IgD-negative memory B cell (primary cell): ENCODE measurements around the gene PRDM7. TPM values are rescaled to one million over a fixed set of nuclear protein-coding genes. Genes with fewer than 3 reads are reported as not detected.

Source experiments
- polyA plus RNA-seq: library from polyadenylated mRNA; unstranded; fragments of 300-500 nt; fragmentation: Illumina TruSeq; gene quantifications from one replicate; pipeline ENCODE4 v1.2.3, GENCODE V29; 2021

The PRDM7 gene
- polyA plus RNA-seq, 1 donor from 2014 or later, result not detected

Other genes with a start within 250 kb of the PRDM7 start
- 0.19 TPM for gene SPIRE2, start 248.9 kb downstream of the PRDM7 start, polyA plus RNA-seq
- 135 TPM for gene TCF25, start 203.7 kb downstream of the PRDM7 start, polyA plus RNA-seq
- 0.93 TPM for gene MC1R, start 158.5 kb downstream of the PRDM7 start, polyA plus RNA-seq
- 1.1 TPM for gene TUBB3, start 154.0 kb downstream of the PRDM7 start, polyA plus RNA-seq
- gene DEF8, start 128.6 kb downstream of the PRDM7 start, polyA plus RNA-seq, result 67.5 TPM
- gene DBNDD1, start 57.9 kb downstream of the PRDM7 start, polyA plus RNA-seq, result 9.4 TPM